NOMO-1 treated with dmso at 0.1 percent for 144 hours (cell line): ENCODE measurements around the gene TRAT1.

Experiments used
- DNase-seq: peaks from one replicate; lab custom pipeline; 2025; ENCODE audit not compliant: unreplicated experiment; lab: John Stamatoyannopoulos, UW

Gene TRAT1

GRCh38 chr3:108849075-108849474 lies 26.5 kb downstream of the TRAT1 start:
- no peak for DNase-seq

DNA sequence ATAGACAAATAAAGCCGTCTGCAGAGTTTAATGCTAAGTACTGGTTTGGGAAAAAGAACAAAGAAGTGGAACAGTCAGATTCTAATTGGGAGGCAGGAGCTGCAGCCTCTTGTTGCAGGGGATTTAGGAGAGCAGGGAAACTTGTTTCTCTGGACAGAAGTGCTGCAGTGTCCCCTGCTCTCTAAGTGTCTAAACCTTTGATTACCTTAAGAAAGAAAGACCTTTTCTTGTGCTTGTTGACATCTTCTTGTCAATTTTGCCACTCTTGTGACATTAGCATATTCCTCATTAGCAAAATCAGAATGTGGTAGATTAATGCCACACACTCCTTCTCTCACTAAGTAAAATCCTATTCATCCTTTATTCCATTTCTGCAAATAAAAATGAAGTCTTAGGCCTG lies 38.8 kb downstream of the TRAT1 start:
- no peak for DNase-seq

DNA sequence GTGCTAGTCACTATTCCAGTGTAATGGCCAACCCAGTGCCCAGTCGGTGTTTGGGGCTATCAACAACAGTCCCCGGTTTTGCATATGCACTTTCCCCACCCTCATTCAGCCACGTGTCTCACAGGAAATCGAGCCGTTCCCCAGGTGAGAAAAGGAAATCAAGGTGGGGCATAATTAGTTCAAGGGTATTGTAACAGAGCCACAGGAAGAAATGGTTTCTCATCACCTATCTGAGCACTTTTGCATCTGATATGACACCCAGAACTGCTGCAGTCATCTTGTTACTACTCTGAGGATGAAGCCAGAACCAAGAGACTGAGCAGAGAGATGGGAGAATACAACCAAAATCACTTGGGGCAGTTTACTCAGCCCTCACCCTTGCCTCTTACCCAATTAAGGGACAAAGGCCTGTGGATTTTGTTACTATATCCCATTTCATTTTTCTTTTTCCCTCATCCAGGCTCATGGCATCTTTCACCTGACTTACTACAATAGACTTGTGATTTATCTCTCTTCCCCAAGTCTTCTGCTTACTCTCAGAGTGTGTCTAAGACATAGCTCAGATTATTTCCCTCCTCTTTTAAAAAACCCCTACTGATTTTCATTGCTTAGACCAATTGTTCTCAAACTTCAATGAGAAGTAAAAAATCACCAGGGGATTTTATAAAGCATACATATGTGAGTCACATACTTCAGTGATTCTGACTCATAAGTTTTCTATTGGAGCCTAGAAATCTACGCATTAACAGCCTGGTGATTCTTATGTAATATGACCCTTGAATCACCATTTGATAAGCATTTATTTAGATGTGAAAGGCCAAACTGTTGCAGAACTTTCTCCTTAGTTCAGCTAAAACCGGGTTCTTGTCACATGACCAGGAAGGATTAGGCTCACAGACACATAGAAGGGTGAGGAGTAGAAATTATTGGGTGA lies 40.5 kb downstream of the TRAT1 start:
- DNase-seq: no peak

DNA sequence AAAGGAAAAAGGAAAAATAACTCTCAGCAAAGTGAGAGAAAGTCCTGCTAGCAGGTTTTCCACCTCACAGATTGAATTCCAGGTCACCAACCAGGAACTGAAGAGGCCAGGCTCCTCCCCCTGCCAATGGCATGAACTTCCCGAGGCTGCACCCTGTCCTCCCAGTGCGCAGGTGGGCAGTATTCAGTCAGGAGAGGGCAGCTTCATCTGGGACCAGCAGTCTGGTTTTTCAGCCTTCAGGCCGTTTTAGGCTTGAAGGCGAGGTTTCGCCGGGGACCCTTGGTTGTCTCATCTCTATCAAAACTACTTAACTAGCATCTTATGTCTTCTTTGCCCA lies 41.2 kb downstream of the TRAT1 start:
- DNase-seq: no peak

DNA sequence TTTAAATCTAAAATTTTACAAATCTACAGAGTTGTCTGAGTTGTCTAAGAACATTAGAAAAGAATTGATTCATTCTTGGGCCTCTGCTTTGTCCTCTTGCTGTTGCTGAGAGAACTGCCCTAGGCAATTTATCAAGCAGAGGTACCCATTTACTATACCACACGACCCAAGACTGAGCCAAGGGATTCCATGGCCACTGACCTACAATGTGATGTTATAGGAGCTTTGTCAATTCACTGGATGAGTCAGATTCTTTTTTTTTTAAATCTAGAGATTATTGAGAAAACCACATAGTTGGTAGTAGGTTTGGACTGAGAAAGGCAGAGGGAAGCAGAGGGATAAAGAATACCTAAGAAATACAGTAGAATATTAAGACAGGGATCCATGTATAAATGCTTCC lies 55.3 kb downstream of the TRAT1 start:
- DNase-seq: no peak

GRCh38 chr3:108879915-108880314 lies 57.3 kb downstream of the TRAT1 start:
- DNase-seq: no peak

GRCh38 chr3:108882762-108883161 lies 60.2 kb downstream of the TRAT1 start:
- no peak for DNase-seq

DNA sequence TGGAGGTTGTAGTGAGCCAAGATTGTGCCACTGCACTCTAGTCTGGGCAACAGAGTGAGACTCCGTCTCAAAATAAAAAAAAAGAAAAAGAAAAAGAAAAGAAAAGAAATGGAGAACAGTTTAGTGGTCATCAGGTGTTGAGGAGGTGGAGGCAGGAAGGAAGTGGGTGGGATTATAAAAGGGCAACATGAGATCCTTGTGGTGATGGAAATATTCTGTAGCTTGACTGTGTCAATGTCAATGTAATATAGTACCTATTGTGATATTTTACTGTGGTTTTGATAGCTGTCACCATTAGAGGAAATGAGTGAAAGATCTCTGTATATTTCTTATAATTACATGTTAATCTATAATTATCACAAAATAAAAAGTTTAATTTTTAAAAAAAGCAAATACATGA lies 60.8 kb downstream of the TRAT1 start:
- DNase-seq: no peak

GRCh38 chr3:108887121-108887520 lies 64.5 kb downstream of the TRAT1 start:
- no peak for DNase-seq

- DNase-seq: no peak
These were observed 65.2 kb downstream of the TRAT1 start for GRCh38 chr3:108887777-108888176.

DNA sequence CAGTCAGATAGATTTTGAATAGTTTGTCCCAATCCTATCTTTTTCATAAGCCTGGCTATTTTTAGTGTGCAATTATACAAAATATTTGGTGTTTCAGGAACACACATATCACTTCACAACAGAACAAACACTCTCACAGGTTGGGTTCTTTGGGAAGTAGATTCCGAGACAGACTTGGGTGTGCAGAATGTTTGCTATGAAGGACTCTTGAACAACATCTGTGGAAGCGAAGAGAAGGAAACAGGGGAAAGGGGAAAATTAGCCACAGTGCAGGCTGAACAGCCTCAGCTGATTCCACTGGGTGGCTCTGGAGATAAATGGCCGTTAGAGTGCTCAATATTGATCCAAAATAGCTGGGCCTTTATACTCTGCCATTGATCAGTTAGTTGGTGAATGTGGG lies 69.2 kb downstream of the TRAT1 start:
- no peak for DNase-seq

DNA sequence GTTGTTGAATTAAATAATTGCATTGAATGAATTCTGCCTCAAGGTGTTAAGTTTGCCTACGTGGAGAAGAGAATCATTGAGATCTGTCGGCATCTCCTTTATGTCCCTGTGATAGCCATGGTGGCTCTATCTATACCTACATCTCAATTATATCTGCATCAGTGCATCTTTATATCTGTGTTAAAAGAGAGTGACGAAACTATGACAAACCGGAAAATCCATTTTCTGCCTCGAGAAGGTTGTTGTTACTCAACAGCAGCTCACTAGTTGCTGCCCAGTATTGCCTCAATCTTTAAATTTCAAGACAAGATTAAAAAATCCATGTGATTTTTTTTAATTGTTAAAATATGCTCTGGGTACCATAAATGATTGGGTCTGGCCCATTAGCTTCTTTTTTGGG lies 72.4 kb downstream of the TRAT1 start:
- DNase-seq: no peak

GRCh38 chr3:108897883-108898282 lies 75.3 kb downstream of the TRAT1 start:
- DNase-seq: no peak

- DNase-seq: no peak
These were observed 76.9 kb downstream of the TRAT1 start for GRCh38 chr3:108899530-108899929.
